Measurements from ENCODE around the gene PDE6D.
A peak's percentile ranks its signal among the peaks of the same experiment; 100 is the strongest.

The PDE6D gene

GRCh38 chr2:231717281-231718171, 63.6 kb downstream of the PDE6D start:
- H3K9me3 ChIP-seq (ENCODE audit: control insufficient read depth, low read length) = no peaks in the 10 kb centered on the region
- H3K27ac ChIP-seq (ENCODE audit: low read length, poor library complexity, severe bottlenecking) = peak overlapping the region; percentile 57
- no peak overlapping the region for H2BK120ac ChIP-seq (ENCODE audit: low read depth, low read length)
- peaks cover 6 to 18% of the 10 kb centered on the region in 2 experiments for H3K36me3 ChIP-seq (ENCODE audit: control insufficient read depth in 1 of 2, insufficient read depth in 2 of 2, low read depth in 1 of 2, low read length in 2 of 2)
- H3K14ac ChIP-seq (ENCODE audit: low read length in 2 of 2) = no peak overlapping the region
- peak overlapping the region; percentile 26 for H2BK15ac ChIP-seq (ENCODE audit: low read depth, poor library complexity, severe bottlenecking)
- no peak overlapping the region for H2AFZ ChIP-seq (ENCODE audit: low read depth, low read length)
- peak overlapping the region; percentile 31 for H4K8ac ChIP-seq (ENCODE audit: low read length)
- peak overlapping the region in 1 of 2 experiments; percentile 8 for H3K18ac ChIP-seq (ENCODE audit: low read depth in 1 of 2, low read length in 2 of 2)
- no peak overlapping the region for H2BK5ac ChIP-seq (ENCODE audit: low read depth, low read length, poor library complexity, severe bottlenecking)
- no peak overlapping the region for H3K23ac ChIP-seq (ENCODE audit: low read length in 2 of 2)
- peak; percentile 66 for DNase-seq
- no peak overlapping the region for H3K4me2 ChIP-seq (ENCODE audit: low read length, poor library complexity, severe bottlenecking)
- peaks cover 2% of the 10 kb centered on the region for H3K79me1 ChIP-seq (replicated peaks; ENCODE audit: low read length, poor library complexity, severe bottlenecking)
- peaks cover 46% of the 10 kb centered on the region for H3K4me1 ChIP-seq (ENCODE audit: control insufficient read depth, insufficient read depth, low read depth, low read length)
- H3K4me3 ChIP-seq (ENCODE audit: insufficient read depth in 1 of 2, low read depth in 1 of 2, low read length in 2 of 2) = no peak overlapping the region
- H3K9ac ChIP-seq (ENCODE audit: low read length) = peak overlapping the region; percentile 82
- H2AK5ac ChIP-seq (ENCODE audit: low read length, severe bottlenecking) = peak overlapping the region; percentile 55
- H2BK12ac ChIP-seq (ENCODE audit: low read length in 2 of 2) = peak overlapping the region; percentile 34 to 56
- peak overlapping the region in 1 of 2 experiments; percentile 54 for H3K4ac ChIP-seq (ENCODE audit: low read depth in 1 of 2, low read length in 2 of 2)
- no peaks in the 10 kb centered on the region for H3K27me3 ChIP-seq (ENCODE audit: control insufficient read depth in 1 of 2, insufficient read depth in 1 of 2, low read length in 2 of 2)
- 88% methylated on average over 13 of the region's 13 CpGs for WGBS
- no peak overlapping the region for H4K91ac ChIP-seq (ENCODE audit: low read length)

- Histone ChIP-seq H3K4ac (ENCODE audit: low read depth in 1 of 2, low read length in 2 of 2) (peak overlapping the region in 1 of 2 experiments; percentile 52), H3K79me1 (replicated peaks; ENCODE audit: low read length, poor library complexity, severe bottlenecking) (peaks cover 2% of the 10 kb centered on the region), H2BK5ac (ENCODE audit: low read depth, low read length, poor library complexity, severe bottlenecking) (no peak overlapping the region), H3K9me3 (ENCODE audit: control insufficient read depth, low read length) (no peaks in the 10 kb centered on the region), H2BK120ac (ENCODE audit: low read depth, low read length) (no peak overlapping the region), H3K27ac (ENCODE audit: low read length, poor library complexity, severe bottlenecking) (peak overlapping the region; percentile 6), H4K91ac (ENCODE audit: low read length) (peak overlapping the region; percentile 76), H2AK5ac (ENCODE audit: low read length, severe bottlenecking) (peak overlapping the region; percentile 44), H3K4me3 (ENCODE audit: insufficient read depth in 1 of 2, low read depth in 1 of 2, low read length in 2 of 2) (no peak overlapping the region), H3K36me3 (ENCODE audit: control insufficient read depth in 1 of 2, insufficient read depth in 2 of 2, low read depth in 1 of 2, low read length in 2 of 2) (peaks cover 13 to 26% of the 10 kb centered on the region in 2 experiments), H4K8ac (ENCODE audit: low read length) (peak overlapping the region; percentile 90), H2AFZ (ENCODE audit: low read depth, low read length) (no peak overlapping the region), H2BK12ac (ENCODE audit: low read length in 2 of 2) (peak overlapping the region; percentile 82 to 88), H3K9ac (ENCODE audit: low read length) (peak overlapping the region; percentile 45), H3K4me1 (ENCODE audit: control insufficient read depth, insufficient read depth, low read depth, low read length) (peaks cover 53% of the 10 kb centered on the region), H3K14ac (ENCODE audit: low read length in 2 of 2) (no peak overlapping the region), H3K23ac (ENCODE audit: low read length in 2 of 2) (no peak overlapping the region), H2BK15ac (ENCODE audit: low read depth, poor library complexity, severe bottlenecking) (peak overlapping the region; percentile 92), H3K27me3 (ENCODE audit: control insufficient read depth in 1 of 2, insufficient read depth in 1 of 2, low read length in 2 of 2) (no peaks in the 10 kb centered on the region), H3K18ac (ENCODE audit: low read depth in 1 of 2, low read length in 2 of 2) (peak overlapping the region; percentile 26 to 65), H3K4me2 (ENCODE audit: low read length, poor library complexity, severe bottlenecking) (no peak overlapping the region)
- WGBS = 80% methylated on average over 11 of the region's 11 CpGs
- DNase-seq = peak; percentile 56
Observed at GRCh38 chr2:231716666-231717280, 64.3 kb downstream of the PDE6D start.

GRCh38 chr2:231715988-231716616, 65.0 kb downstream of the PDE6D start:
- Histone ChIP-seq H3K23ac (ENCODE audit: low read length in 2 of 2) (no peak overlapping the region), H3K79me1 (replicated peaks; ENCODE audit: low read length, poor library complexity, severe bottlenecking) (peaks cover 2% of the 10 kb centered on the region), H3K9me3 (ENCODE audit: control insufficient read depth, low read length) (no peaks in the 10 kb centered on the region), H3K4ac (ENCODE audit: low read depth in 1 of 2, low read length in 2 of 2) (peak overlapping the region in 1 of 2 experiments; percentile 52), H3K9ac (ENCODE audit: low read length) (peak overlapping the region; percentile 45), H2BK120ac (ENCODE audit: low read depth, low read length) (no peak overlapping the region), H2BK12ac (ENCODE audit: low read length in 2 of 2) (peak overlapping the region; percentile 82 to 88), H4K91ac (ENCODE audit: low read length) (peak overlapping the region; percentile 76), H3K4me3 (ENCODE audit: insufficient read depth in 1 of 2, low read depth in 1 of 2, low read length in 2 of 2) (peak overlapping the region in 1 of 2 experiments; percentile 3), H3K36me3 (ENCODE audit: control insufficient read depth in 1 of 2, insufficient read depth in 2 of 2, low read depth in 1 of 2, low read length in 2 of 2) (peaks cover 17 to 29% of the 10 kb centered on the region in 2 experiments), H4K8ac (ENCODE audit: low read length) (peak overlapping the region; percentile 90), H2BK15ac (ENCODE audit: low read depth, poor library complexity, severe bottlenecking) (peak overlapping the region; percentile 92), H3K27me3 (ENCODE audit: control insufficient read depth in 1 of 2, insufficient read depth in 1 of 2, low read length in 2 of 2) (no peaks in the 10 kb centered on the region), H3K14ac (ENCODE audit: low read length in 2 of 2) (peak overlapping the region in 1 of 2 experiments; percentile 13), H2AK5ac (ENCODE audit: low read length, severe bottlenecking) (peak overlapping the region; percentile 4), H2BK5ac (ENCODE audit: low read depth, low read length, poor library complexity, severe bottlenecking) (no peak overlapping the region), H3K4me2 (ENCODE audit: low read length, poor library complexity, severe bottlenecking) (no peak overlapping the region), H3K27ac (ENCODE audit: low read length, poor library complexity, severe bottlenecking) (peak overlapping the region; percentile 24), H2AFZ (ENCODE audit: low read depth, low read length) (no peak overlapping the region), H3K18ac (ENCODE audit: low read depth in 1 of 2, low read length in 2 of 2) (peak overlapping the region; percentile 65 to 66), H3K4me1 (ENCODE audit: control insufficient read depth, insufficient read depth, low read depth, low read length) (peaks cover 56% of the 10 kb centered on the region)
- DNase-seq = peak; percentile 67
- WGBS = 92% methylated on average over 7 of the region's 8 CpGs

All from mesenchymal stem cell (in vitro differentiated cells and primary cell).